GM12878 (cell line): ENCODE data around the gene UCHL5. TPM values are rescaled to one million over a fixed set of nuclear protein-coding genes. Genes with fewer than 3 reads are reported as not detected.

Experiments
- ATAC-seq: fragments of 200-7000 bp; cut with Tn5 transposase; 3 replicates; pipeline ENCODE4 v1.9.1; 2020; ENCODE audit warnings: mild to moderate bottlenecking, moderate library complexity
- BruUV-seq: library from RNA; stranded (reverse); fragments of 400-500 nt; replicated peaks from 2 replicates; lab custom pipeline; 2021; lab: Mats Ljungman, UMichigan
- CTCF ChIA-PET: fragments of 300-600 bp; sonication (Branson Sonifier 250); formaldehyde crosslinking; extraction: SDS; loops from one replicate; lab custom pipeline; 2021; ENCODE audit warnings: inconsistent platforms; lab: Yijun Ruan, JAX
- POLR2A ChIA-PET: fragments of 350-600 bp; formaldehyde crosslinking; extraction: SDS; loops from one replicate; lab custom pipeline; 2021; ENCODE audit warnings: inconsistent platforms; lab: Charles Lee
- RAD21 ChIA-PET: fragments of 300-600 bp; sonication (Branson Sonifier 250); formaldehyde crosslinking; loops from one replicate; lab custom pipeline; 2023; ENCODE audit warnings: antibody characterized with exemption; ENCODE audit not compliant: unreplicated experiment; lab: Charles Lee
- SMC1A ChIA-PET: fragments of 300-600 bp; sonication (Branson Sonifier 250); formaldehyde crosslinking; loops from one replicate; lab custom pipeline; 2023; ENCODE audit not compliant: unreplicated experiment, uncharacterized antibody; lab: Charles Lee
- DNase-seq: peaks from one replicate; pipeline ENCODE4 v3.0.0-alpha.2; 2011; ENCODE audit warnings: low read depth, low spot score
- FAIRE-seq: peaks from 3 replicates; lab custom pipeline; 2011; peaks lifted over from hg19 to GRCh38; lab: Jason Lieb, UNC
- H2AFZ ChIP-seq: 2 replicates; pipeline ENCODE4 v1.6.0; 2011; ENCODE audit warnings: low read depth, low read length, control low read depth; ENCODE audit not compliant: control insufficient read depth
- H3K27ac ChIP-seq: 2 replicates; pipeline ENCODE4 v1.5.1; 2011; ENCODE audit warnings: control low read depth; ENCODE audit not compliant: control insufficient read depth, insufficient read depth
- H3K27me3 ChIP-seq, 2 experiments: replicated peaks in 1 of 2; 2 replicates each; pipeline versions ENCODE4 v1.6.0 to v1.6.1; 2011; ENCODE audit warnings: low read length in 1 of 2; ENCODE audit not compliant: control insufficient read depth in 2 of 2, insufficient read depth in 2 of 2
- H3K36me3 ChIP-seq, 2 experiments: 2 replicates each; pipeline ENCODE4 v1.5.1; 2011; ENCODE audit warnings: low read length in 1 of 2; ENCODE audit not compliant: control insufficient read depth in 2 of 2, insufficient read depth in 2 of 2
- H3K4me1 ChIP-seq: 2 replicates; pipeline ENCODE4 v1.6.1; 2011; ENCODE audit warnings: mild to moderate bottlenecking, low read length, moderate library complexity, mixed read lengths; ENCODE audit not compliant: control insufficient read depth, insufficient read depth
- H3K4me2 ChIP-seq: 2 replicates; pipeline ENCODE4 v1.6.0; 2011; ENCODE audit warnings: control low read depth; ENCODE audit not compliant: control insufficient read depth, insufficient read depth
- H3K4me3 ChIP-seq: fragments of 200-600 bp; sonication (generic); 2 replicates; pipeline ENCODE4 v1.5.1; 2016
- H3K79me2 ChIP-seq: 2 replicates; pipeline ENCODE4 v1.6.0; 2011; ENCODE audit warnings: low read length; ENCODE audit not compliant: control insufficient read depth, insufficient read depth
- H3K9ac ChIP-seq: 2 replicates; pipeline ENCODE4 v1.8.0; 2011; ENCODE audit warnings: low read length, control low read depth, mixed read lengths; ENCODE audit not compliant: control insufficient read depth, insufficient read depth
- H3K9me3 ChIP-seq: replicated peaks from 3 replicates; pipeline ENCODE4 v1.5.1; 2011; ENCODE audit warnings: mild to moderate bottlenecking, low read length; ENCODE audit not compliant: control insufficient read depth, insufficient read depth
- H4K20me1 ChIP-seq: 2 replicates; pipeline ENCODE4 v1.6.0; 2011; ENCODE audit not compliant: control insufficient read depth, insufficient read depth
- GABPA ChIP-seq: IDR thresholded peaks from 2 replicates; pipeline ENCODE4 v1.6.1; 2014; ENCODE audit warnings: antibody characterized with exemption, low read depth, mild to moderate bottlenecking, inconsistent platforms
- HDGF ChIP-seq: fragments of 450-650 bp; IDR thresholded peaks from 2 replicates; pipeline ENCODE4 v1.6.1; 2016; ENCODE audit warnings: antibody characterized with exemption
- IRF4 ChIP-seq: IDR thresholded peaks from 2 replicates; pipeline ENCODE4 v1.6.1; 2011; ENCODE audit warnings: low read depth, low read length
- MTA2 ChIP-seq: fragments of 450-650 bp; IDR thresholded peaks from 2 replicates; pipeline ENCODE4 v1.6.1; 2016; ENCODE audit warnings: low read depth, mild to moderate bottlenecking, moderate library complexity
- NFYA ChIP-seq: IDR thresholded peaks from 2 replicates; pipeline ENCODE4 v1.6.1; 2011; ENCODE audit warnings: low read depth, mild to moderate bottlenecking, low read length, improper control_type of control experiment, borderline replicate concordance
- NFYB ChIP-seq: IDR thresholded peaks from 2 replicates; pipeline ENCODE4 v1.6.1; 2011; ENCODE audit warnings: low read depth, mild to moderate bottlenecking, low read length, improper control_type of control experiment, moderate library complexity; ENCODE audit not compliant: insufficient read depth
- NR2C1 ChIP-seq: fragments of 450-650 bp; IDR thresholded peaks from 2 replicates; pipeline ENCODE4 v1.6.1; 2017; ENCODE audit warnings: antibody characterized with exemption, mild to moderate bottlenecking, moderate library complexity
- SPI1 ChIP-seq: IDR thresholded peaks from 2 replicates; pipeline ENCODE4 v1.6.1; 2011; ENCODE audit warnings: low read depth, mild to moderate bottlenecking, low read length, moderate library complexity, borderline replicate concordance; ENCODE audit not compliant: insufficient read depth
- ZNF384 ChIP-seq: IDR thresholded peaks from 2 replicates; pipeline ENCODE4 v1.6.1; 2012; ENCODE audit warnings: low read depth, mild to moderate bottlenecking, low read length, improper control_type of control experiment, borderline replicate concordance
- WGBS: methylation state at CpG from one replicate; pipeline ENCODE4 v1.1.6; 2016; ENCODE audit warnings: low lambda C conversion rate; ENCODE audit not compliant: insufficient replicate concordance, insufficient coverage; ENCODE audit errors: missing lambda C conversion rate; 5-methylcytosine and 5-hydroxymethylcytosine counted together
- in situ Hi-C: fragments of 300-500 bp; cut with MboI; formaldehyde crosslinking; loops from 9 replicates; pipeline ENCODE4 v1.14.3; 2018; ENCODE audit warnings: mixed read lengths
- intact Hi-C: fragments of 100-400 bp; cut with micrococcal nuclease; formaldehyde crosslinking; loops from one replicate; pipeline ENCODE4 v1.14.2; 2022; ENCODE audit not compliant: unreplicated experiment
- polyA plus RNA-seq, 11 experiments: library from polyadenylated mRNA; depleted of rRNA in 4 of 11; unstranded in 6 of 11; stranded (reverse) in 5 of 11; fragments of >200 nt; fragmentation: Nextera tagmentation in 4 of 11; fragmentation: Illumina TruSeq in 1 of 11; extraction: Ambion mirVana in 4 of 11; extraction: Trizol in 1 of 11; gene quantifications; 1 replicate in 1 of 11; 2 replicates in 10 of 11; pipeline versions ENCODE4 v1.2.1 to v1.2.3, GENCODE V29; 2011 to 2016; ENCODE audit warnings: inconsistent platforms in 2 of 11, missing spikeins in 2 of 11, low read depth in 1 of 11
- total RNA-seq, 4 experiments: library from RNA; depleted of rRNA in 3 of 4; stranded (reverse); fragments of >200 nt in 3 of 4; fragmentation: Illumina TruSeq in 1 of 4; extraction: Trizol in 1 of 4; gene quantifications; 2 replicates each; pipeline versions ENCODE4 v1.2.1 to v1.2.3, GENCODE V29; 2013 to 2021
- TF ChIP-seq, protein P1 (sequence below): fragments of 450-650 bp; IDR thresholded peaks from 2 replicates; pipeline ENCODE4 v1.6.1; 2016; ENCODE audit warnings: mild to moderate bottlenecking
- TF ChIP-seq, protein P2 (sequence below): IDR thresholded peaks from 2 replicates; pipeline ENCODE4 v1.6.1; 2012; ENCODE audit warnings: low read depth, low read length, improper control_type of control experiment
- TF ChIP-seq, protein P3 (sequence below): fragments of 450-650 bp; IDR thresholded peaks from 2 replicates; pipeline ENCODE4 v1.6.1; 2017; ENCODE audit warnings: mild to moderate bottlenecking, moderate library complexity

The UCHL5 gene
- total and polyA plus RNA-seq, 10 of the 15 experiments (the other 5 are each of a cell fraction or from before 2014, with no cell fraction given): 30.1 to 179 (median 60.1) TPM

DNA sequence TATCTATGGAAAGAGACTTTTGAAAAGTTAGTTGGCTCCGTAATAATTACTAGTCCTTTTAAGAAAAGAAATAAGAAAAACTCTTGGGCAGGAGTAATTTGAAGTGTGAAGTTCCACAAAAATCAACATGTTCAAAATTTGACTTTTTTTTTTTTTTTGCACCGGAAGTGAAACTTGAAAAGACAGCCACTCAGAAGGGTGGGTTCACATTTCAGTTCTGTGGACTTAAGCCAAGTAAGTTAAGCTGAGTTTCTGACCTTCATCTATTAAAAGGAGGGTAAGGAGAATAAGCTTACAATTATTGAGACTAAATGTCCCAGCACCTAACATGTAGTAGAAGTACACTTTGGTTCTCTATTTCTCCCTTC is 11.2 kb upstream of the UCHL5 start:
- H3K27ac ChIP-seq: peak overlapping the region; percentile 62
- FAIRE-seq: no peak
- no TSS peak for BruUV-seq
- ChIA-PET CTCF (interaction anchor here (0.5 to 2.5 kb wide), 21 partner anchors 9 to 596 kb away, joined by 3 to 18 read pairs (median 4); partner anchors contain the start of genes RO60 and UCHL5), POLR2A (interaction anchor here (0.6 to 2.5 kb wide), 5 partner anchors 11 to 34 kb away, joined by 3 to 14 read pairs (median 4); partner anchors contain the start of genes RO60 and UCHL5), SMC1A (interaction anchor here (0.6 to 2.4 kb wide), 10 partner anchors 9 to 52 kb away, joined by 3 to 12 read pairs (median 4); partner anchors contain the start of genes RO60 and UCHL5), RAD21 (interaction anchor here (0.6 to 2.6 kb wide), 9 partner anchors 11 to 52 kb away, joined by 3 to 17 read pairs (median 4); partner anchors contain the start of genes CDC73, GLRX2, RO60 and UCHL5)
- TF ChIP-seq, protein P1, sequence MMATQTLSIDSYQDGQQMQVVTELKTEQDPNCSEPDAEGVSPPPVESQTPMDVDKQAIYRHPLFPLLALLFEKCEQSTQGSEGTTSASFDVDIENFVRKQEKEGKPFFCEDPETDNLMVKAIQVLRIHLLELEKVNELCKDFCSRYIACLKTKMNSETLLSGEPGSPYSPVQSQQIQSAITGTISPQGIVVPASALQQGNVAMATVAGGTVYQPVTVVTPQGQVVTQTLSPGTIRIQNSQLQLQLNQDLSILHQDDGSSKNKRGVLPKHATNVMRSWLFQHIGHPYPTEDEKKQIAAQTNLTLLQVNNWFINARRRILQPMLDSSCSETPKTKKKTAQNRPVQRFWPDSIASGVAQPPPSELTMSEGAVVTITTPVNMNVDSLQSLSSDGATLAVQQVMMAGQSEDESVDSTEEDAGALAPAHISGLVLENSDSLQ: peak; percentile 29; the same call in 1 of the 2 replicates
- TF ChIP-seq, protein P2, sequence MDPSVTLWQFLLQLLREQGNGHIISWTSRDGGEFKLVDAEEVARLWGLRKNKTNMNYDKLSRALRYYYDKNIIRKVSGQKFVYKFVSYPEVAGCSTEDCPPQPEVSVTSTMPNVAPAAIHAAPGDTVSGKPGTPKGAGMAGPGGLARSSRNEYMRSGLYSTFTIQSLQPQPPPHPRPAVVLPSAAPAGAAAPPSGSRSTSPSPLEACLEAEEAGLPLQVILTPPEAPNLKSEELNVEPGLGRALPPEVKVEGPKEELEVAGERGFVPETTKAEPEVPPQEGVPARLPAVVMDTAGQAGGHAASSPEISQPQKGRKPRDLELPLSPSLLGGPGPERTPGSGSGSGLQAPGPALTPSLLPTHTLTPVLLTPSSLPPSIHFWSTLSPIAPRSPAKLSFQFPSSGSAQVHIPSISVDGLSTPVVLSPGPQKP: peak; percentile 68; the same call in 1 of the 2 replicates
- TF ChIP-seq NR2C1: peak; percentile 70
- TF ChIP-seq SPI1: peak; percentile 41; the same call in 1 of the 2 replicates
- TF ChIP-seq ZNF384: peak; percentile 66
- no peak for TF ChIP-seq IRF4
- no peak for TF ChIP-seq NFYA
- TF ChIP-seq MTA2: 0 out of 2 replicates have a peak, but pooled peaks have one; percentile 13
- TF ChIP-seq NFYB: peak; percentile 20; the same call in 1 of the 2 replicates
- no peak for TF ChIP-seq HDGF
- peak; percentile 50; the same call in 1 of the 2 replicates for TF ChIP-seq GABPA
- TF ChIP-seq, protein P3, sequence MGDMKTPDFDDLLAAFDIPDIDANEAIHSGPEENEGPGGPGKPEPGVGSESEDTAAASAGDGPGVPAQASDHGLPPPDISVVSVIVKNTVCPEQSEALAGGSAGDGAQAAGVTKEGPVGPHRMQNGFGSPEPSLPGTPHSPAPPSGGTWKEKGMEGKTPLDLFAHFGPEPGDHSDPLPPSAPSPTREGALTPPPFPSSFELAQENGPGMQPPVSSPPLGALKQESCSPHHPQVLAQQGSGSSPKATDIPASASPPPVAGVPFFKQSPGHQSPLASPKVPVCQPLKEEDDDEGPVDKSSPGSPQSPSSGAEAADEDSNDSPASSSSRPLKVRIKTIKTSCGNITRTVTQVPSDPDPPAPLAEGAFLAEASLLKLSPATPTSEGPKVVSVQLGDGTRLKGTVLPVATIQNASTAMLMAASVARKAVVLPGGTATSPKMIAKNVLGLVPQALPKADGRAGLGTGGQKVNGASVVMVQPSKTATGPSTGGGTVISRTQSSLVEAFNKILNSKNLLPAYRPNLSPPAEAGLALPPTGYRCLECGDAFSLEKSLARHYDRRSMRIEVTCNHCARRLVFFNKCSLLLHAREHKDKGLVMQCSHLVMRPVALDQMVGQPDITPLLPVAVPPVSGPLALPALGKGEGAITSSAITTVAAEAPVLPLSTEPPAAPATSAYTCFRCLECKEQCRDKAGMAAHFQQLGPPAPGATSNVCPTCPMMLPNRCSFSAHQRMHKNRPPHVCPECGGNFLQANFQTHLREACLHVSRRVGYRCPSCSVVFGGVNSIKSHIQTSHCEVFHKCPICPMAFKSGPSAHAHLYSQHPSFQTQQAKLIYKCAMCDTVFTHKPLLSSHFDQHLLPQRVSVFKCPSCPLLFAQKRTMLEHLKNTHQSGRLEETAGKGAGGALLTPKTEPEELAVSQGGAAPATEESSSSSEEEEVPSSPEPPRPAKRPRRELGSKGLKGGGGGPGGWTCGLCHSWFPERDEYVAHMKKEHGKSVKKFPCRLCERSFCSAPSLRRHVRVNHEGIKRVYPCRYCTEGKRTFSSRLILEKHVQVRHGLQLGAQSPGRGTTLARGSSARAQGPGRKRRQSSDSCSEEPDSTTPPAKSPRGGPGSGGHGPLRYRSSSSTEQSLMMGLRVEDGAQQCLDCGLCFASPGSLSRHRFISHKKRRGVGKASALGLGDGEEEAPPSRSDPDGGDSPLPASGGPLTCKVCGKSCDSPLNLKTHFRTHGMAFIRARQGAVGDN: peak; percentile 44; the same call in 1 of the 2 replicates
- peak; percentile 42 for ATAC-seq
- no peak for DNase-seq
- H3K4me3 ChIP-seq: 0 out of 2 replicates have a peak overlapping the region, but pooled peaks have one; percentile 11
- H3K27me3 ChIP-seq: no peaks in the 10 kb centered on the region
- peaks cover 0 to 13% of the 10 kb centered on the region in 2 experiments; a peak in 2 of 4 replicates for H3K36me3 ChIP-seq
- H4K20me1 ChIP-seq: no peaks in the 10 kb centered on the region
- H2AFZ ChIP-seq: no peak overlapping the region; the same call in 1 of the 2 replicates
- H3K79me2 ChIP-seq: peaks cover 66% of the 10 kb centered on the region
- in situ Hi-C loops (no loop called here), intact Hi-C loops (no loop called here)
- peaks cover 2% of the 10 kb centered on the region; the same call in 1 of the 3 replicates for H3K9me3 ChIP-seq
- 48% methylated on average over 2 of the region's 2 CpGs for WGBS
- H3K9ac ChIP-seq: no peak overlapping the region
- peak overlapping the region; percentile 69 for H3K4me2 ChIP-seq
- peaks cover 26% of the 10 kb centered on the region for H3K4me1 ChIP-seq
